ENCODE results near the gene MGP. TPM values are rescaled to one million over a fixed set of nuclear protein-coding genes. Genes with fewer than 3 reads are reported as not detected.

MGP gene
- total and polyA plus RNA-seq, 2 of the 13 experiments (the other 11 are each of a cell fraction or from before 2014, with no cell fraction given): not detected

- peak; percentile 44; the same call in 1 of the 2 replicates for TF ChIP-seq CREM (IDR thresholded peaks at IDR 0.05)
- TF ChIP-seq CREM (CRISPR knock-in tag; IDR thresholded peaks at IDR 0.05): no peak
- TF ChIP-seq, protein P1, sequence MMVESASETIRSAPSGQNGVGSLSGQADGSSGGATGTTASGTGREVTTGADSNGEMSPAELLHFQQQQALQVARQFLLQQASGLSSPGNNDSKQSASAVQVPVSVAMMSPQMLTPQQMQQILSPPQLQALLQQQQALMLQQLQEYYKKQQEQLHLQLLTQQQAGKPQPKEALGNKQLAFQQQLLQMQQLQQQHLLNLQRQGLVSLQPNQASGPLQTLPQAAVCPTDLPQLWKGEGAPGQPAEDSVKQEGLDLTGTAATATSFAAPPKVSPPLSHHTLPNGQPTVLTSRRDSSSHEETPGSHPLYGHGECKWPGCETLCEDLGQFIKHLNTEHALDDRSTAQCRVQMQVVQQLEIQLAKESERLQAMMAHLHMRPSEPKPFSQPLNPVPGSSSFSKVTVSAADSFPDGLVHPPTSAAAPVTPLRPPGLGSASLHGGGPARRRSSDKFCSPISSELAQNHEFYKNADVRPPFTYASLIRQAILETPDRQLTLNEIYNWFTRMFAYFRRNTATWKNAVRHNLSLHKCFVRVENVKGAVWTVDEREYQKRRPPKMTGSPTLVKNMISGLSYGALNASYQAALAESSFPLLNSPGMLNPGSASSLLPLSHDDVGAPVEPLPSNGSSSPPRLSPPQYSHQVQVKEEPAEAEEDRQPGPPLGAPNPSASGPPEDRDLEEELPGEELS (CRISPR knock-in tag; IDR thresholded peaks at IDR 0.05): peak; percentile 62; the same call in 1 of the 2 replicates
- TF ChIP-seq, protein P2, sequence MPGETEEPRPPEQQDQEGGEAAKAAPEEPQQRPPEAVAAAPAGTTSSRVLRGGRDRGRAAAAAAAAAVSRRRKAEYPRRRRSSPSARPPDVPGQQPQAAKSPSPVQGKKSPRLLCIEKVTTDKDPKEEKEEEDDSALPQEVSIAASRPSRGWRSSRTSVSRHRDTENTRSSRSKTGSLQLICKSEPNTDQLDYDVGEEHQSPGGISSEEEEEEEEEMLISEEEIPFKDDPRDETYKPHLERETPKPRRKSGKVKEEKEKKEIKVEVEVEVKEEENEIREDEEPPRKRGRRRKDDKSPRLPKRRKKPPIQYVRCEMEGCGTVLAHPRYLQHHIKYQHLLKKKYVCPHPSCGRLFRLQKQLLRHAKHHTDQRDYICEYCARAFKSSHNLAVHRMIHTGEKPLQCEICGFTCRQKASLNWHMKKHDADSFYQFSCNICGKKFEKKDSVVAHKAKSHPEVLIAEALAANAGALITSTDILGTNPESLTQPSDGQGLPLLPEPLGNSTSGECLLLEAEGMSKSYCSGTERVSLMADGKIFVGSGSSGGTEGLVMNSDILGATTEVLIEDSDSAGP (CRISPR knock-in tag; IDR thresholded peaks at IDR 0.05; ENCODE audit: borderline replicate concordance): peak; percentile 28; the same call in 1 of the 2 replicates
- TF ChIP-seq NFYB (CRISPR knock-in tag; IDR thresholded peaks at IDR 0.05): peak; percentile 63; the same call in 1 of the 2 replicates
- 0 out of 2 replicates have a peak, but pooled peaks have one; percentile 32 for TF ChIP-seq ZNF772 (CRISPR knock-in tag; IDR thresholded peaks at IDR 0.05)
- TF ChIP-seq POGZ (CRISPR knock-in tag; IDR thresholded peaks at IDR 0.05): peak; percentile 62
- TF ChIP-seq ZNF282 (IDR thresholded peaks at IDR 0.05; ENCODE audit: partially characterized antibody): no peak
- TF ChIP-seq, protein P3, sequence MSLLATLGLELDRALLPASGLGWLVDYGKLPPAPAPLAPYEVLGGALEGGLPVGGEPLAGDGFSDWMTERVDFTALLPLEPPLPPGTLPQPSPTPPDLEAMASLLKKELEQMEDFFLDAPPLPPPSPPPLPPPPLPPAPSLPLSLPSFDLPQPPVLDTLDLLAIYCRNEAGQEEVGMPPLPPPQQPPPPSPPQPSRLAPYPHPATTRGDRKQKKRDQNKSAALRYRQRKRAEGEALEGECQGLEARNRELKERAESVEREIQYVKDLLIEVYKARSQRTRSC (CRISPR knock-in tag; IDR thresholded peaks at IDR 0.05; ENCODE audit: low read depth): no peak
- peak; percentile 19; the same call in 1 of the 2 replicates for TF ChIP-seq MIER3 (CRISPR knock-in tag; IDR thresholded peaks at IDR 0.05; ENCODE audit: borderline replicate concordance)
- peak; percentile 25; the same call in 1 of the 2 replicates for TF ChIP-seq HNF4G (IDR thresholded peaks at IDR 0.05; ENCODE audit: borderline replicate concordance, low read depth, low read length)
- no peak; the same call in 1 of the 2 replicates for TF ChIP-seq HNF4G (CRISPR knock-in tag; IDR thresholded peaks at IDR 0.05; ENCODE audit: borderline replicate concordance, low read depth)
- TF ChIP-seq MAFF (IDR thresholded peaks at IDR 0.05; ENCODE audit: low read depth, low read length): no peak
- TF ChIP-seq SIX1 (CRISPR knock-in tag; IDR thresholded peaks at IDR 0.05; ENCODE audit: borderline replicate concordance): 0 out of 2 replicates have a peak, but pooled peaks have one; percentile 26
- TF ChIP-seq ZNF792 (CRISPR knock-in tag; IDR thresholded peaks at IDR 0.05): 0 out of 2 replicates have a peak, but pooled peaks have one; percentile 27
- TF ChIP-seq ASH2L (IDR thresholded peaks at IDR 0.05; ENCODE audit: insufficient read length, low read depth, low read length): peak; percentile 19
- peak; percentile 66; the same call in 1 of the 2 replicates for TF ChIP-seq ZNF556 (CRISPR knock-in tag; IDR thresholded peaks at IDR 0.05; ENCODE audit: borderline replicate concordance)
- peak; percentile 76 for TF ChIP-seq HNF4A (CRISPR knock-in tag; IDR thresholded peaks at IDR 0.05)
- TF ChIP-seq ZNF83 (CRISPR knock-in tag; IDR thresholded peaks at IDR 0.05; ENCODE audit: borderline replicate concordance): no peak
- TF ChIP-seq ZMYM4 (CRISPR knock-in tag; IDR thresholded peaks at IDR 0.05): peak; percentile 71
- no peak for TF ChIP-seq ZFAT (CRISPR knock-in tag; conservative IDR thresholded peaks at IDR 0.05)
- TF ChIP-seq KLF11 (CRISPR knock-in tag; IDR thresholded peaks at IDR 0.05): no peak
- peak; percentile 62; the same call in 1 of the 2 replicates for TF ChIP-seq KMT2A (CRISPR knock-in tag; IDR thresholded peaks at IDR 0.05)
- TF ChIP-seq TIGD3 (CRISPR knock-in tag; IDR thresholded peaks at IDR 0.05; ENCODE audit: borderline replicate concordance): no peak
- peak; percentile 42; the same call in 1 of the 2 replicates for TF ChIP-seq ISL2 (CRISPR knock-in tag; IDR thresholded peaks at IDR 0.05)
- no peak for TF ChIP-seq ZC3H13 (CRISPR knock-in tag; IDR thresholded peaks at IDR 0.05)
These were observed 42.2 kb downstream of the MGP start, which contains the start of gene ART4 (continued) for GRCh38 chr12:14843425-14843887.
